HepG2 (cell line): ENCODE data around the gene APOL2. TPM values are rescaled to one million over a fixed set of nuclear protein-coding genes. Genes with fewer than 3 reads are reported as not detected.

ENCODE experiments used
- ATAD3A ChIP-seq: sonication (generic); formaldehyde crosslinking; IDR thresholded peaks from 2 replicates; pipeline ENCODE4 v1.4.0; 2020; ENCODE audit warnings: missing genetic modification reagents
- BORCS8-MEF2B ChIP-seq: sonication (generic); formaldehyde crosslinking; IDR thresholded peaks from 2 replicates; pipeline ENCODE4 v1.8.0; 2022; ENCODE audit warnings: mild to moderate bottlenecking, missing genetic modification reagents
- FOXO4 ChIP-seq: sonication (generic); formaldehyde crosslinking; conservative IDR thresholded peaks from 2 replicates; pipeline ENCODE4 v1.8.1; 2023; ENCODE audit warnings: missing genetic modification reagents
- HES4 ChIP-seq: sonication (generic); formaldehyde crosslinking; IDR thresholded peaks from 2 replicates; pipeline ENCODE4 v1.9.0; 2021; ENCODE audit warnings: mild to moderate bottlenecking, missing genetic modification reagents, borderline replicate concordance
- ONECUT2 ChIP-seq: sonication (generic); formaldehyde crosslinking; IDR thresholded peaks from 2 replicates; pipeline ENCODE4 v1.4.0; 2020; ENCODE audit warnings: missing genetic modification reagents
- POLR2A ChIP-seq, 2 experiments: IDR thresholded peaks; 2 replicates each; pipeline ENCODE4 v1.6.1; 2011; ENCODE audit warnings: low read depth in 2 of 2, low read length in 2 of 2, mild to moderate bottlenecking in 1 of 2, moderate library complexity in 1 of 2; ENCODE audit not compliant: insufficient read depth in 1 of 2
- RAD21 ChIP-seq: fragments of 450-650 bp; formaldehyde crosslinking; IDR thresholded peaks from 2 replicates; pipeline ENCODE4 v1.5.0; 2020; ENCODE audit warnings: mild to moderate bottlenecking
- SMYD3 ChIP-seq: sonication (generic); formaldehyde crosslinking; IDR thresholded peaks from 2 replicates; pipeline ENCODE4 v1.8.1; 2023; ENCODE audit warnings: mild to moderate bottlenecking, missing genetic modification reagents
- SNAI1 ChIP-seq: sonication (generic); formaldehyde crosslinking; IDR thresholded peaks from 2 replicates; pipeline ENCODE4 v1.5.0; 2020; ENCODE audit warnings: mild to moderate bottlenecking, missing genetic modification reagents, borderline replicate concordance
- SRSF1 ChIP-seq: fragments of 200-400 bp; formaldehyde crosslinking; optimal IDR thresholded peaks from 2 replicates; pipeline ENCODE3; 2017; ENCODE audit warnings: mild to moderate bottlenecking, low read depth, low read length, moderate library complexity
- TBP ChIP-seq: sonication (generic); formaldehyde crosslinking; IDR thresholded peaks from 2 replicates; pipeline ENCODE4 v1.5.0; 2020; ENCODE audit warnings: missing genetic modification reagents
- TEF ChIP-seq: sonication (generic); formaldehyde crosslinking; IDR thresholded peaks from 2 replicates; pipeline ENCODE4 v1.5.0; 2020; ENCODE audit warnings: missing genetic modification reagents
- ZBTB26 ChIP-seq: IDR thresholded peaks from 2 replicates; pipeline ENCODE4 v1.6.1; 2016; ENCODE audit warnings: missing compliant biosample characterization, missing genetic modification reagents, borderline replicate concordance
- ZBTB39 ChIP-seq: sonication (generic); formaldehyde crosslinking; IDR thresholded peaks from 2 replicates; pipeline ENCODE4 v1.5.0; 2020; ENCODE audit warnings: missing genetic modification reagents
- ZKSCAN1 ChIP-seq: fragments of 150-350 bp; IDR thresholded peaks from 2 replicates; pipeline ENCODE4 v1.6.1; 2014; ENCODE audit warnings: low read length
- ZNF44 ChIP-seq: sonication (generic); formaldehyde crosslinking; IDR thresholded peaks from 2 replicates; pipeline ENCODE4 v1.5.1; 2020; ENCODE audit warnings: mild to moderate bottlenecking, missing genetic modification reagents
- ZNF614 ChIP-seq: IDR thresholded peaks from 2 replicates; pipeline ENCODE4 v1.6.1; 2018; ENCODE audit warnings: missing biosample characterization, missing genetic modification reagents, inconsistent platforms, borderline replicate concordance
- ZNF644 ChIP-seq: IDR thresholded peaks from 2 replicates; pipeline ENCODE4 v1.6.1; 2016; ENCODE audit warnings: low read depth
- ZNF674 ChIP-seq: sonication (generic); formaldehyde crosslinking; IDR thresholded peaks from 2 replicates; pipeline ENCODE4 v1.5.0; 2020; ENCODE audit warnings: low read depth, mild to moderate bottlenecking, missing genetic modification reagents
- ZNF772 ChIP-seq: sonication (generic); formaldehyde crosslinking; IDR thresholded peaks from 2 replicates; pipeline ENCODE4 v1.5.0; 2020; ENCODE audit warnings: mild to moderate bottlenecking, missing genetic modification reagents
- ZNF800 ChIP-seq: sonication (generic); formaldehyde crosslinking; IDR thresholded peaks from 2 replicates; pipeline ENCODE4 v1.4.0; 2020; ENCODE audit warnings: missing genetic modification reagents
- polyA plus RNA-seq, 8 experiments: library from polyadenylated mRNA; depleted of rRNA in 3 of 8; stranded (reverse) in 7 of 8; unstranded in 1 of 8; fragments of >200 nt; fragmentation: Illumina TruSeq in 4 of 8; extraction: Trizol in 4 of 8; gene quantifications; 2 replicates each; pipeline versions ENCODE4 v1.2.1 to v1.2.3, GENCODE V29; 2011 to 2016; ENCODE audit warnings: low read depth in 4 of 8, missing spikeins in 1 of 8, mixed read lengths in 1 of 8; ENCODE audit not compliant: insufficient read depth in 1 of 8
- total RNA-seq, 5 experiments: library from RNA; depleted of rRNA; stranded (reverse); fragments of >200 nt; fragmentation: Illumina TruSeq; extraction: Trizol; gene quantifications; 2 replicates each; pipeline ENCODE4 v1.2.3, GENCODE V29; 2016; ENCODE audit warnings: low read depth in 1 of 5
- TF ChIP-seq, protein P1 (sequence below): fragments of 450-650 bp; IDR thresholded peaks from 2 replicates; pipeline ENCODE4 v1.6.1; 2017

APOL2 gene
- total and polyA plus RNA-seq, 2 of the 13 experiments (the other 11 are each of a cell fraction or from before 2014, with no cell fraction given) = 28.7 to 51.2 TPM

- TF ChIP-seq FOXO4 (CRISPR knock-in tag) (no peak), TEF (CRISPR knock-in tag) (no peak), TBP (CRISPR knock-in tag) (no peak), BORCS8-MEF2B (no peak), ZBTB26 (CRISPR knock-in tag) (no peak), SNAI1 (no peak), ZKSCAN1 (peak; percentile 96), ZNF674 (CRISPR knock-in tag) (no peak), RAD21 (CRISPR knock-in tag) (peak; percentile 91), ATAD3A (CRISPR knock-in tag) (0 out of 2 replicates have a peak, but pooled peaks have one; percentile 46), POLR2A (IDR thresholded peaks at IDR 0.05; ENCODE audit: insufficient read depth in 1 of 2, low read depth in 2 of 2, low read length in 2 of 2) (peak in 1 of 2 experiments; percentile 42; a peak in 1 of 4 replicates), SMYD3 (CRISPR knock-in tag) (no peak), HES4 (CRISPR knock-in tag) (no peak), ZNF772 (no peak), SRSF1 (no peak), ZBTB39 (CRISPR knock-in tag) (no peak), ZNF644 (CRISPR knock-in tag) (no peak), ONECUT2 (CRISPR knock-in tag) (no peak), ZNF800 (no peak), ZNF614 (CRISPR knock-in tag) (no peak; the same call in 1 of the 2 replicates), ZNF44 (no peak)
- TF ChIP-seq, protein P1, sequence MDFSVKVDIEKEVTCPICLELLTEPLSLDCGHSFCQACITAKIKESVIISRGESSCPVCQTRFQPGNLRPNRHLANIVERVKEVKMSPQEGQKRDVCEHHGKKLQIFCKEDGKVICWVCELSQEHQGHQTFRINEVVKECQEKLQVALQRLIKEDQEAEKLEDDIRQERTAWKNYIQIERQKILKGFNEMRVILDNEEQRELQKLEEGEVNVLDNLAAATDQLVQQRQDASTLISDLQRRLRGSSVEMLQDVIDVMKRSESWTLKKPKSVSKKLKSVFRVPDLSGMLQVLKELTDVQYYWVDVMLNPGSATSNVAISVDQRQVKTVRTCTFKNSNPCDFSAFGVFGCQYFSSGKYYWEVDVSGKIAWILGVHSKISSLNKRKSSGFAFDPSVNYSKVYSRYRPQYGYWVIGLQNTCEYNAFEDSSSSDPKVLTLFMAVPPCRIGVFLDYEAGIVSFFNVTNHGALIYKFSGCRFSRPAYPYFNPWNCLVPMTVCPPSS = no peak
These were observed 47.0 kb upstream of the APOL2 start (continued) for GRCh38 chr22:36286096-36286957.
